Suppressor macrophage (primary cell): ENCODE measurements around the gene THSD7A.

Experiments used
- DNase-seq, 4 experiments: peaks; one replicate each; pipeline ENCODE4 v3.0.0-alpha.2; 2020 to 2022

The THSD7A gene

DNA sequence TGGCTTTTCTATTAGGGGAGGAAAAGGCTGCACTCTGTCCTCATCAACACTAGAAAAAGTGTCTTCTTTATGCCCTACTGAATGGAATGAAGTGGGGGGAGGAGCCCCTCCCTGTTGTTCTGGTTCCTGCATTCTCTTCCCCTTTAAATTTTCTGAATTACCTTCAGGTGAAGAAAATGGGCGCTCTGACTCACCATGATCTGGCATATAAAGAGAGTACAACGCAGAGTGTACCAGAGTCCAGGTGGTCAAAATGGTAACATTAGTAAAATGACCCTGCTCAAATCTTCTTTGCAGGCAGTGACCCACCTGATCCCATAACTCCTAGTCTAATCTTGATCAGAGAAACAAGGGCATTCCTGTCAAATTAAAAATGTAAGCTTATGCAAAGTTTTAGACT, 80.7 kb downstream of the THSD7A start:
- no peak for DNase-seq

DNA sequence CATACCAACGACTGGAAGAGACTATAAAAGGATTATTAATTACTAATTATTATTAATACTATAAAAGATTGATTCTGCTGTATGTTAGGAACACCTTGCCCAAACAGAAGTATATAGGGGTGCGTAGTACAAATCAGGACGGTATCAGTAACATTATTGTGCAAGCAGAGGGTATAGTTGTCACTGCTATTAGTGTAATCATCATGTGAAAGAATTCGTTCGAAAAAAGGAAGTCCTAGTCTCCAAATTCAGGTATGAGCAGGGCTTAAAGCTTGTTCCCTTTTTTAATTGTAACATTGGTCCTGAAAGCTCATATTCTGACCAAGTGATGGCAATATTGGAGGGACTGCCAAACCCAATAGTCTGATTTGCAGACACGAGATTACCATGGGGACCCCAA, 81.8 kb downstream of the THSD7A start:
- DNase-seq, result no peak

DNA sequence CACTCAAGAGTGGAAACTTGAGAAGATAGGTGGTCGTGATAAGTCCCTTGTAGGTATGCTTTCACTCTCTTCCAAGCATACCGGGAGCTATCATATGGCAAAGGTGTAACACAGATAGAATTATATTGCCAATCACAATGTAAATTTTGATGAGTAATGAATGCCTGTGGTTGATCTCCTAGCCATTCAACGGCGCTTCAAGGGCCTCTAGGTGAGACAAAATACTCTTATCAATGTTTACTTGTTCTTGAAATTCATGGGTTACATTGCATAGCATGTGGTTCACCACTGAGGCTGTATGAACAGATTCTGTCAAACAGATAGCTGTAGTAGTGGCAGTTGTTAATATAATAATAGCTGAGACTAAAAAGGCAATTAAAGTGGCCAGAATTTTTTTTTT, 82.4 kb downstream of the THSD7A start:
- no peak for DNase-seq

DNA sequence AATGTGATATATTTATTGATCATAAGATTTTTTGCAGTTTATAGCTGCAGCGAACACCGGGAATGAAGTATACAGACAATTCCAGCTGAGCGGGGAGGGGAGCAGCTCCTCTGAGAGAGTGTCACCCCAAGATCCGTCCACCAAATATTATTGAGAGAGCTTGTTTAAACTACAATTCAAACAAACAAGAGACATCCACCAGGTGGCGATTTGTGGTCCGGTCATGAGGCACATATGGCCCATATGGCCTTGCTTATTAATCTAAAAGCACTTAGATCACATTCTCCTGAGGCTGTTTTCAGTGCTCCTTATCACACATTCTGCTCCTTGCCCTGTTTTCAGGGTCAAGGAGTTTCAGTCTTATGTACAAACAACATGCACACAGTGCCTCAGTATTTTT, 83.1 kb downstream of the THSD7A start:
- DNase-seq, result no peak

- DNase-seq, result no peak
Observed at GRCh38 chr7:11747715-11748485, 84.1 kb downstream of the THSD7A start.

DNA sequence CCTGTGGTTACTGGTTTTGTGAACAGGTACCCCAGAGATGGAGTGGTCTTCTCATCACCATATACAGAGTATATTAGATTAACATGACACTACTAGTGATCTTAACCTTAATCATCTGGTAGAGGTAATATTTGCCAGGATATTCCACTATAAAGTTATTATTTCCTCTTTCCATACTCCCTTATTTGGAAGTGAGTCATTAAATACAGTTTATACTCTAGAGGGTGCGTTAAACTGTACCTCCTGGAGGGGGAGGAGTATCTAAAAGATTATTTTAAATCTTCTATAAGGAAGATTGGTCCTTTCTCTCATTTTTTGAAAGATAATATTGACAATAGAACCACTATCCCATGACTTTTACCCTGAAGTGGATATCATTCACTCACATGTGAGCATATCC, 85.4 kb downstream of the THSD7A start:
- DNase-seq, result no peak

DNA sequence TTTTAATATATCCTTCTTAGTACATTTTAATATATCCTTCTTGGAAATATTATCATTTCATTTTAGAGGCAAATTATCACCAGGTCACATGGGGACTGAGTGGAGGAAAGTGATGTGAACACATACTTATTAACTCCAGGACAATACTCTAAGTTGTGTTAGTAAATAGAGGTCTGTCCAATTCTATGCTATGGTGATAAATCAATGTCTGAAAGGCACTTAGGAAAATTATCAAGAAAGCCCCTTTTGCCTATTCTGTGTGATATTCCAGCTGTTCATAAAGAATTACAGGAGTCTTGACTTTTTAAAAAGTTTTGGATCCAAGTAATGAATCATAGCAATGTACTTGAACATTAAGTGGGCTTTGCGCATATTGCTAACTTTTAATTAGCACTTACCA, 88.5 kb downstream of the THSD7A start:
- DNase-seq, result no peak

- DNase-seq, result no peak
Observed at GRCh38 chr7:11743016-11743415, 89.0 kb downstream of the THSD7A start.

GRCh38 chr7:11742496-11742895, 89.5 kb downstream of the THSD7A start:
- DNase-seq, result no peak

- DNase-seq, result no peak
Observed at GRCh38 chr7:11737723-11738122, 94.3 kb downstream of the THSD7A start.

DNA sequence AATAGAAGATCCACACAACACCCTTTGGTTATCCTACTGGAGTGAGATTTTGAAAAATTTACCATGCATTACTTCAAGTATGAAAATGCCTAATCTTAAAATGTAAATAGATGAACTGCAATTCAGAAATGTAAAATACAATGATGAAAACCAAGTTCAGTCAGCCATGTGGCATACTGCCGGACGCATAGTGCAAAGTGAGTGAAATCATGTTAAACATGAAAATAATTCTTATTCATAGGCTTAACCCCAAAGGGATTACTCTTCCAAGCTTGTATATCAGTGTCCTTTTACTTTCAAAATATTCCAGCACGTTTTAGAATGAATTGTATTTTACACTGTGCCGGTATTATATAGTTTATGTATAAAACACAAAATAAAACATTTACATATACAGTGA, 99.8 kb downstream of the THSD7A start:
- DNase-seq, result no peak

DNA sequence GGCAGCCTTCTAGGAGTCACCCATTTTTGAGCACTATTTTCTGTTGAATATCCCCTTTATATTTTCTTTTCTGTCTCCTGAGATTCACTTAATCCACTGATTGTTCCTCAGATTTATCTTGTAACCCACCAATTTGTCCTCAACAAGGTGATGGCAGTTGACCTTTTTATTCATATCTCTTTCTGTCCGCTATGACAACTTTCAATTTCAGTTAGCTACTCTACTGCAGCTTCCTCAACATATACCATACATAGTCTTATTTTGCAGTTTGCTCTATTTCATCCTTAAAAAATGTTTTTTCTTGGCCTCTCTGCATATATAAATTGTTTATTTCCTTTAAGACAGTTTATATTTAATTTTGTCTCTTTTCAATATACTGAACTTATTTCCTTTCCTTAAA, 101.3 kb downstream of the THSD7A start:
- no peak for DNase-seq

- no peak for DNase-seq
Observed at GRCh38 chr7:11727864-11728263, 104.1 kb downstream of the THSD7A start.

- DNase-seq, result no peak
Observed at GRCh38 chr7:11726794-11727155, 105.2 kb downstream of the THSD7A start.

GRCh38 chr7:11726001-11726793, 105.8 kb downstream of the THSD7A start:
- no peak for DNase-seq

DNA sequence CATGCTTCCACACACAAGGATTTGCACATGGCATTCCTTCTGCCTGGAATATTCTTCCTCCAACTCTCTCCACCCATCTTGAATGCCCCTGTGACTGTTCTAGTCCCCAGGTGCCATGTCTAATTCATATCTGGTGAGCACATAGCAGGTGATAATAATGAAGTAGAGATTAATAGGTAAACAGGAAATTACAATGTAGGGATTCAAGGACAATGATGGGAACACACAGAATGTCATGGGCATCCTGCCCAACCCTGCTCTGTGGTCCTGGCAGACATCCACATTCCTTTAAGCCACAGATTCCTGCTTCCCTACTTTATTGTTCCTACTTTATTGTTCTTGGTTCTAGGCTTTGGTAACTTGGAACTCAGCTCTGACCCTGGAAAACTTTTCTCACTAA, 115.8 kb downstream of the THSD7A start:
- no peak for DNase-seq

DNA sequence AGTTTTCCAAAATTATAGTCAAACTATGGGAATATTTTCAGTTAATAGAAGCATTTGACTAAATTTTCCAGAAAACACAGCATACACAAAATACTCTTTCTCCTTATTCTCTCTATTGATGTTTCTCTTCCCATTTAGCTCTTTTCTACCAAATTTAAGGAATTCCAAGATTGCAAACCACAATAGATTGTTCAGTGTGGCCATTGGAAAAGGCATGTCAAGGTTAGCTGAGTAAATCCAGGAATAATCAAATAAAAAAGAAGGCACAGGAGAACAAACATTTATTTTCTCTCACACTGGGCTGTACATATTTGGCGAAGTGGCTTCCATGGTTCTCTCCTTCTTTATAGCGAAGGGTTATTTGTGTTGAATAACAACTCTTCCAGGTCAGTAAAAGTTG, 117.3 kb downstream of the THSD7A start:
- no peak for DNase-seq

DNA sequence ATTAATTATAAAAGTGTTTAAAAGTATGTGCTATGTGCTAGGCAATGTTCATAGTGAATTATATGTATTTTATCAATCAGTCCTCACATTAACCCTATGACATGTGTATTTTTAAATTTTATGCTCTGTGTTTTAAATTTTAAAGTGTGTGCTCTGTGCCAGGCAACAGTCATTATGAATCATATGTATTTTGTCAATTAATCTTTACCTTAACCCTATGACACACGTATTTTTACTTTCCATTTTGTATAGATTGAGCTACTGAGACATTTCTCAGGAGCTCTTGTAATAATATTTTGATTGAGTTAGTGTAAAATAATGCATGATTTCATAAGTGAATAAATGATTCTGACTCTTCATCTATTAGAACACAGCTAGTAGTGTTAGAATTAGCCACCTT, 117.8 kb downstream of the THSD7A start:
- DNase-seq, result no peak

GRCh38 chr7:11713352-11713751, 118.6 kb downstream of the THSD7A start:
- no peak for DNase-seq

GRCh38 chr7:11710377-11710776, 121.6 kb downstream of the THSD7A start:
- DNase-seq, result no peak

GRCh38 chr7:11709196-11709595, 122.8 kb downstream of the THSD7A start:
- no peak for DNase-seq

DNA sequence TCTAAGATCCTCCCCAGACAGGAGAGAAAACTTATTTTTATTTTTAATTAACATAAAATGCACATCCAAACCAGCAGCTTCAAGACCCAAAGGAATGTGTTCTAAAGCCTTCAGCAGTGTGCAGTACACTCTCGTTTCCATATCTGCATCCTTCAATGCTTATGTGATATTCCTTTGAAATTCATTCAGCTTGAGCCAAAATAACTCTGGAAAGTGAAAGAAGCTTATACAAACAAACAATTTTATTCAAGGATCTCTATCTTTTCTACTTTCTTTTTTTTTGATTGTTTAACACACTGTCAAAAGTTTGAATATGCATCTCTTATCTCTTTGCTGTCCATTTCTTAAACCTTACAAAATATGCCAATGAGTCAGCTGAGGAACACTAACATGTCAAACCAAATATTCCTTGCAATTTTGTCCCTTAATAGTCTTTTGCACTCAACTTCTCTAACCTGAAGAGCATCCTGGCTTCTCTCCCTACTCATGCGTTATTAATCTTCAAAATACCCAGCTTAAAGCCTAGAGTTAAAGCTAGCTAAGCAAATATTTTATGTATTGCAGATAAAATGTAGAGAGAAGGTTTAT, 124.3 kb downstream of the THSD7A start:
- no peak for DNase-seq

- DNase-seq, result no peak
Observed at GRCh38 chr7:11706666-11707605, 125.1 kb downstream of the THSD7A start.
